ENCODE data around the gene TXNDC11. TPM values are rescaled to one million over a fixed set of nuclear protein-coding genes. Genes with fewer than 3 reads are reported as not detected.

TXNDC11 gene
- total and polyA plus RNA-seq, 9 of the 15 experiments (the other 6 are each of a cell fraction or from before 2014, with no cell fraction given), result 0.66 to 32.6 (median 26.2) TPM

- TF ChIP-seq CBX1 (IDR thresholded peaks at IDR 0.05; ENCODE audit: low read depth) (no peak), SAFB (IDR thresholded peaks at IDR 0.05; ENCODE audit: borderline replicate concordance, low read depth, low read length) (0 out of 2 replicates have a peak, but pooled peaks have one; percentile 55), POLR2AphosphoS2 (IDR thresholded peaks at IDR 0.05; ENCODE audit: low read length) (no peak), PCBP1 (IDR thresholded peaks at IDR 0.05; ENCODE audit: low read depth, low read length, poor library complexity, severe bottlenecking) (peak; percentile 36), ZNF436 (CRISPR knock-in tag; IDR thresholded peaks at IDR 0.05) (no peak)
Observed at GRCh38 chr16:11668623-11669379, 73.9 kb downstream of the TXNDC11 start (continued).

GRCh38 chr16:11667824-11668622 lies 74.6 kb downstream of the TXNDC11 start, which contains the start of gene SNN:
TSS of gene SNN (plus strand) at chr16:11668455. CDS start at chr16:11676060, 7,605 bp downstream.
- WGBS (ENCODE audit: insufficient coverage, low coverage, missing lambda C conversion rate), result 13% methylated on average over 24 of the region's 93 CpGs
- BruUV-seq (replicated peaks), result no TSS peak
- ChIA-PET CTCF (ENCODE audit: low intra/inter-chr PET ratio) (no interaction called here), POLR2A (interaction anchor here (0.7 to 1.6 kb wide), 3 partner anchors 9 to 130 kb away, joined by 3 to 5 read pairs (median 3); no protein-coding TSS in a partner anchor)
- no peak within 1 kb of the TSS for H3K27ac ChIP-seq (ENCODE audit: extremely low read depth, low read depth, low read length)
- no peaks in the 10 kb centered on the region for H3K36me3 ChIP-seq (ENCODE audit: control insufficient read depth, insufficient read depth, low read length)
- peak; percentile 99 for ATAC-seq
- H3K9ac ChIP-seq (ENCODE audit: insufficient read depth in 1 of 2, low read depth in 2 of 2, low read length in 2 of 2), result peak within 1 kb of the TSS; percentile 30 to 91; a peak in 2 of 4 replicates
- peaks cover 2 to 31% of the 10 kb centered on the region in 2 experiments; a peak in 3 of 5 replicates for H3K27me3 ChIP-seq (ENCODE audit: control insufficient read depth in 2 of 2, insufficient read depth in 2 of 2, low read length in 2 of 2)
- H3K4me1 ChIP-seq (replicated peaks in 1 of 2; ENCODE audit: control insufficient read depth in 2 of 2, insufficient read depth in 2 of 2, low read length in 2 of 2), result peaks cover 4 to 51% of the 10 kb centered on the region in 2 experiments; a peak in 4 of 5 replicates
- H3K4me3 ChIP-seq, result peak within 1 kb of the TSS; percentile 41
- intact Hi-C loops (cut with micrococcal nuclease) (no loop called here), in situ Hi-C loops (cut with MboI) (loop anchor here (25.0 kb wide), 1 partner anchor 706 kb away; no protein-coding TSS in a partner anchor)
- H4K20me1 ChIP-seq (replicated peaks; ENCODE audit: control insufficient read depth, insufficient read depth, low read length), result peaks cover 18% of the 10 kb centered on the region; the same call in 1 of the 2 replicates
- H3K79me2 ChIP-seq (ENCODE audit: control insufficient read depth, insufficient read depth, low read length), result no peaks in the 10 kb centered on the region
- peak within 1 kb of the TSS; percentile 93 for H2AFZ ChIP-seq (ENCODE audit: low read depth, low read length)
- H3K9me1 ChIP-seq (ENCODE audit: control insufficient read depth, insufficient read depth, low read length), result no peaks in the 10 kb centered on the region
- peak within 1 kb of the TSS; percentile 67 for H3K4me2 ChIP-seq (ENCODE audit: insufficient read depth, low read length)
- DNase-seq (ENCODE audit: extremely low read depth in 1 of 4, low spot score in 3 of 4), result peak; percentile 92 to 99 (median 98)
- no peak for FAIRE-seq
- no peaks in the 10 kb centered on the region for H3K9me3 ChIP-seq (replicated peaks; ENCODE audit: control insufficient read depth, insufficient read depth, low read depth, low read length)
- TF ChIP-seq TFAP4 (CRISPR knock-in tag; IDR thresholded peaks at IDR 0.05; ENCODE audit: borderline replicate concordance) (peak; percentile 29; the same call in 1 of the 2 replicates), GABPB1 (CRISPR knock-in tag; IDR thresholded peaks at IDR 0.05) (0 out of 2 replicates have a peak, but pooled peaks have one; percentile 22), RHOXF2B (CRISPR knock-in tag; conservative IDR thresholded peaks at IDR 0.05) (no peak), FOXP1 (CRISPR knock-in tag; IDR thresholded peaks at IDR 0.05) (0 out of 2 replicates have a peak, but pooled peaks have one; percentile 31), RB1 (IDR thresholded peaks at IDR 0.05; ENCODE audit: low read depth) (no peak), MLX (CRISPR knock-in tag; conservative IDR thresholded peaks at IDR 0.05) (0 out of 4 replicates have a peak, but pooled peaks of 1 of the 2 experiments have one; percentile 39), CTCF (IDR thresholded peaks at IDR 0.05 in 2 of 3, conservative IDR thresholded peaks at IDR 0.05 in 1 of 3; ENCODE audit: insufficient read depth in 2 of 3, low read depth in 1 of 3, low read length in 3 of 3) (no peak), ZNF444 (CRISPR knock-in tag; IDR thresholded peaks at IDR 0.05) (no peak)
